NCI-H1436 (cell line): ENCODE measurements around the gene SIK2.
"Not testable (repeated sequence)": the region's sequence is repeated elsewhere in the genome, so short reads cannot be mapped to it uniquely, and the experiment has no call there.

ENCODE experiments used
- DNase-seq: peaks from one replicate; lab custom pipeline; 2025; lab: John Stamatoyannopoulos, UW

The SIK2 gene

DNA sequence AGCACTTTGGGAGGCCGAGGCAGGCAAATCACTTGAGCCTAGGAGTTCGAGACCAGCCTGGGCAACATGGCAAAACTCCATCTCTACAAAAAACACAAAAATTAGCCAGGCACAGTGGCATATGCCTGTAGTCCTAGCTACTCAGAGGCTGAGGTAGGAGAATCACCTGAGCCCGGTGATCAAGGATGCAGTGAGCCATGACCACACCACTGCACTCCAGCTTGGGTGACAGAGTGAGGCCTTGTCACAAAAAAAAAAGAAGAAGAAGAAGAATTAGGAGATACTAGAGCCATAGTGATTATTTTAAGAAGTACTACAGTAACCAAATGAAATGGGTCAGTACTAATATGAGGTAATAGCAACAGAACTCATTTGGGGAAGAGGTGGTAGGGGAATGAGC lies 56.2 kb downstream of the SIK2 start:
- not testable (repeated sequence) for DNase-seq

DNA sequence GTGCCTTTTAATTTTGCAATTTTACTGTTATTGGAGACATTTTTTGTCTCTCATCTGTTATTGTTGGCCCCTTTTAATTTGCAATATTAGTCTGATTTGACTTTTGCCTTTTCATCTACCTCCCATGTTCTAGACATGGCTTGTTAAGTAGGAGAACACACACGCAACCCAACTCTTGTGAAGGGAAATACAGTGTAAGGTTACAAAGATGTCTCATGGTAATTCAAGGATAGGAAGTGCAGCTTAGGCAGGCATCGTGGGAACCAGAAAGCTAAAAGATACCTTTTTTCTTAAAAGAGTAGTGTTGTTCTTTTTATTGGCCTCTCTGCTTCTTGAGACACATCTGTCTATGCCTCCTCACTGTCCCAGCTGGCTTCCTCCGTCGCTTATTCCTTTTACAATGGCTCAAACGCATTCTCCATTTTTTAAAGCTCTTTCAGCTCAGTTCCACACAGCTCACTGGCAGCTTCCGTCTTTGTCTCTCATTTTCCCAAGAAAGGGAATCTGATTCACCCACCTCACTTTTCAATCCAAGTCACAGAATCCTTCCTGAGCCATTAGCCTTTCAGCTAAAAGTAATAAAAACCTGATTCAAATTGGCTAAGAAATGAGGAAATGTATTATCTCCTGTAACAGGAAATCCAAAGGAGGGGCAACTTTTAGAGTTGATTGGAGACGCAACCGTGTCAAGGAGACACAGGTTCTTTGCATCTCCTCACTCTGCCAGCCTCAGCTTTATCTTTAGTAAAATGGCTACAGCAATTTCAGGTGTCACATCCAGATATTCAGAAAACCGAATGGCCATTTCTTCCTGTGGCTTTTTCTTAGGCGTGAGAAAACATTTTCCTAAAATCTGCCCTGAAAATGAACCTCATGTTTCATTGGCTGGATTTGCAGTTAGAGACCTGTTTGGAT lies 57.2 kb downstream of the SIK2 start:
- DNase-seq = no peak

GRCh38 chr11:111660822-111661221 lies 58.6 kb downstream of the SIK2 start:
- DNase-seq = no peak

DNA sequence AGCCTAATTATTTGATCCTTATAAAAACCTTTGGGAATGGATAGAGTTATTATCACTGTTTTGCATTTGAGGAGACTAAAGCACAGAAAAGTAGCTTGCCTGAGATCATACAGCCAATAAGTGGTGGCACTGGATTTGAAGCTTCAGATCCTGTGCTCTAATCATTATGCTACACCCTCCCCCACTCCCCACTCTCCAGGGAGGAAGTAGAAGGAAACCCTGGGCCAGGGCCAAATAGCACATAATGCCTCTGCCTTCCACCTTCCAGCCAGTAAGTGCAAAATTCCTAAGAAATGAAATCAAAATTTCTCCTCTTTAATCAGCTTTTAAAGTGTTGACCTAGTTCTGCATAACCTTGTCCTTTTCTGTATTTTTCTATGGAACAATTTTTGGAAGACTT lies 61.6 kb downstream of the SIK2 start:
- no peak for DNase-seq

DNA sequence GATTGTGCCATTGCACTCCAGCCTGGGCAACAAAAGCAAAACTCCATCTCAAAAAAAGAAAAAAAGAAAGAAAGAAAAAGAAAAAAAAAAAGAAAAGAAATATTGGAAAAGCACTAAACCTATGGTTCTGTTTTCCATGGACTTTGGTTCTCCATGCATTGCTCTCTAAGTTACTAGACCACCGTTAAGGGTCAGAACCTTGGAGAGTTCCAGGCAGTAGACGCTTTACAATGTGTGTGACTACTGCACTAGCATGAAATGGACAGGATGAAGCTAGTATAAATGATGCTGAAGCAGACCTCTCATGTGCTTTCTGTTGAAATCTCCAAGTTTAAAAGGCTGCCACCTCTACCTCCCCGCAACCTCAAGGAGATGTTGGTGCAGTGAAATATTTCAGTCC lies 63.5 kb downstream of the SIK2 start:
- no peak for DNase-seq

- DNase-seq = no peak
Measured at GRCh38 chr11:111668980-111669379, 66.7 kb downstream of the SIK2 start.

GRCh38 chr11:111671383-111671782 lies 69.1 kb downstream of the SIK2 start:
- no peak for DNase-seq

- DNase-seq = no peak
Measured at GRCh38 chr11:111672949-111673348, 70.7 kb downstream of the SIK2 start.

- DNase-seq = no peak
Measured at GRCh38 chr11:111674941-111675340, 72.7 kb downstream of the SIK2 start.

DNA sequence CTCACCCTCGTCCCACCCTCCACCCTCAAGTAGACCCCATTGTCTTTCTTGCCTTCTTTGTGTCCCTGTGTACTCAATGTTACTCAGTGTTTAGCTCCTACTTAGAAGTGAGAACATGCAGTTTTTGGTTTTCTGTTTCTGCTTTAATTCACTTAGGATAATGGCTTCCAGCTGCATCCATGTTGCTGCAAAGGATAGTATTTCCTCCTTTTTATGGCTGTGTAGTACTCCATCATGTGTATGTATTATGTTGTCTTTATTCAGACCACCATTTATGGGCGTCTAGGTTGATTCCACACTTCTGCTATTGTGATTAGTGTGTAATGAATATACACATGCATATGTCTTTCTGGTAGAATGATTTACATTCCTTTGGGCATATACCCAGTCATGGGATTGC lies 73.6 kb downstream of the SIK2 start:
- no peak for DNase-seq

GRCh38 chr11:111676878-111677585 lies 74.8 kb downstream of the SIK2 start:
- no peak for DNase-seq

GRCh38 chr11:111680486-111681175 lies 78.4 kb downstream of the SIK2 start:
- no peak for DNase-seq

GRCh38 chr11:111683806-111684205 lies 81.6 kb downstream of the SIK2 start:
- no peak for DNase-seq

- no peak for DNase-seq
Measured at GRCh38 chr11:111684251-111684650, 82.0 kb downstream of the SIK2 start.

DNA sequence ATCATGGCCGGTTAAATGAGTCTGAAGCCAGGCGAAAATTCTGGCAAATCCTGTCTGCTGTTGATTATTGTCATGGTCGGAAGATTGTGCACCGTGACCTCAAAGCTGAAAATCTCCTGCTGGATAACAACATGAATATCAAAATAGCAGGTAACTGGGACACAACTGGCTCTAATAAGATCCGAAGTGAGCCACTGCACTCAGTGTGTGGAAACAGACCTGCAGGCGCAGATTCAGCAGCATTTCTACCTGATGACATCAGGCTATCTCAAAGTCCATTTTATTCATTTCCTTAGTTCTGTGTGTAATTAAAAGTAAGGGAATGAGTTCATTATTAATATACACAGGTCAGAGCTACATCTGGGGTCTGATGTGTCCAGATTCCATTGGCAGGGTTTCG lies 85.8 kb downstream of the SIK2 start:
- no peak for DNase-seq

DNA sequence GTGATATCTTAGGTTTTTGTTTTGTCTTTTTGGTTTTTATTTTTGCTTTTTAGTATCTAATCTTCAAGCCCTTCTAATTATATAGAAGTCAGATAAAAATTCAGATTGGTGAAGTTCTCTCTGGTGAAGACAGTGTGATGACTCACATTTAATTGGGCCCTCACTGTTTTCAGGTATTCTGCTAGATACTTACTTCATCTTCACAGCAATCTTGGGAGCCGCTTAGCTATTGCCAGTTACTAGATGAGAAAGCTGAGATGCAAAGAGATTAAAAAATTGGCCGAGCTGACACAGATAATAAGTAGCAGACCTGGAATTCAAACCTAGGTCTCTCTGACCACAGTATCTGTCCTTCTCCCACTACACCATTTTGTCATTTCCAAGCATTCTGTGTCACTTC lies 88.9 kb downstream of the SIK2 start:
- no peak for DNase-seq

DNA sequence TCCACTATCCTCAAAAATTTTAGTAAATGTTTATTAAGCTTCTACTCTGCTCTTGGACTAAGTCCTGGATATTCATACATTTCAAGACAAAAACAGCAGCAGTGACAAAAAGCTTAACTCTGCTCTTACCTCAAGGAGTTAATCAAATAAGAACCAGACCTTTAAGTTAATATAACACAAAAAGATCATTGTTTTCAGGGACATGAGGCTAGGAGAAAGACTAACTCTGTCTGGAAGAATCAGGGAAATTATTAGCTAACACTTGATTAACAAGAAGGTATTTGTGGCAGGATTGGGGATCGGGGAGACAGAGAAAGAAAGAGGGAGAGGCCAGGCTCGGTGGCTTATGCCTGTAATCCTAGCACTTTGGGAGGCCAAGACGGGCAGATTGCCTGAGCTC lies 89.5 kb downstream of the SIK2 start:
- no peak for DNase-seq

GRCh38 chr11:111693224-111693937 lies 91.1 kb downstream of the SIK2 start:
- DNase-seq = no peak

- no peak for DNase-seq
Measured at GRCh38 chr11:111694851-111695250, 92.6 kb downstream of the SIK2 start.

- DNase-seq = no peak
Measured at GRCh38 chr11:111696556-111696955, 94.3 kb downstream of the SIK2 start.

DNA sequence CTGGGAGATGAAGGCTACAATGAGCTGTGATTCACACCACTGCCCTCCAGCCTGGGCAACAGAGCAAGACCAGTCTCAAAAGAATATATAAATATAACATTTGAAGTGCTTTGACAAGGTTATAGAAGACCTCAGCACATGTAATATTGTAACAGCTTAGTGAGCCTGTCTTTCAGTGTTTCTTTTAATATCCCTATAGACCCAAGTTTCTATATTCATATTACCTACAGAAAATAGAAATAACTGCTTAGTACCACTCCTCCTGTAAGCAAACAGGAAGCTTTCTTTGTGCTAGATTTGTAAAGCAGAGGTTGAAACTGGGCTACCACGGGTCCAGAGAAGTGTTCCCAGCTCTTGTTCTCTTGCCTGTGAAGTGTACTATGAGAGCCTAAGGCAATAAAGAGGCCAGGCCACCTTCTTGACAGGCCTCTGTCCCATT lies 95.7 kb downstream of the SIK2 start:
- no peak for DNase-seq
